ENCODE data around the gene KANSL1L.
A peak's percentile ranks its signal among the peaks of the same experiment; 100 is the strongest.
"Not testable (repeated sequence)": the region's sequence is repeated elsewhere in the genome, so short reads cannot be mapped to it uniquely, and the experiment has no call there.

KANSL1L gene, protein sequence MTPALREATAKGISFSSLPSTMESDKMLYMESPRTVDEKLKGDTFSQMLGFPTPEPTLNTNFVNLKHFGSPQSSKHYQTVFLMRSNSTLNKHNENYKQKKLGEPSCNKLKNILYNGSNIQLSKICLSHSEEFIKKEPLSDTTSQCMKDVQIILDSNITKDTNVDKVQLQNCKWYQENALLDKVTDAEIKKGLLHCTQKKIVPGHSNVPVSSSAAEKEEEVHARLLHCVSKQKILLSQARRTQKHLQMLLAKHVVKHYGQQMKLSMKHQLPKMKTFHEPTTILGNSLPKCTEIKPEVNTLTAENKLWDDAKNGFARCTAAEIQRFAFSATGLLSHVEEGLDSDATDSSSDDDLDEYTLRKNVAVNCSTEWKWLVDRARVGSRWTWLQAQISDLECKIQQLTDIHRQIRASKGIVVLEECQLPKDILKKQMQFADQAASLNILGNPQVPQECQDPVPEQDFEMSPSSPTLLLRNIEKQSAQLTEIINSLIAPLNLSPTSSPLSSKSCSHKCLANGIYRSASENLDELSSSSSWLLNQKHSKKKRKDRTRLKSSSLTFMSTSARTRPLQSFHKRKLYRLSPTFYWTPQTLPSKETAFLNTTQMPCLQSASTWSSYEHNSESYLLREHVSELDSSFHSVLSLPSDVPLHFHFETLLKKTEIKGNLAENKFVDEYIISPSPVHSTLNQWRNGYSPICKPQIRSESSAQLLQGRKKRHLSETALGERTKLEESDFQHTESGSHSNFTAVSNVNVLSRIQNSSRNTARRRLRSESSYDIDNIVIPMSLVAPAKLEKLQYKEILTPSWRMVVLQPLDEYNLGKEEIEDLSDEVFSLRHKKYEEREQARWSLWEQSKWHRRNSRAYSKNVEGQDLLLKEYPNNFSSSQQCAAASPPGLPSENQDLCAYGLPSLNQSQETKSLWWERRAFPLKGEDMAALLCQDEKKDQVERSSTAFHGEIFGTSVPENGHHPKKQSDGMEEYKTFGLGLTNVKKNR

DNA sequence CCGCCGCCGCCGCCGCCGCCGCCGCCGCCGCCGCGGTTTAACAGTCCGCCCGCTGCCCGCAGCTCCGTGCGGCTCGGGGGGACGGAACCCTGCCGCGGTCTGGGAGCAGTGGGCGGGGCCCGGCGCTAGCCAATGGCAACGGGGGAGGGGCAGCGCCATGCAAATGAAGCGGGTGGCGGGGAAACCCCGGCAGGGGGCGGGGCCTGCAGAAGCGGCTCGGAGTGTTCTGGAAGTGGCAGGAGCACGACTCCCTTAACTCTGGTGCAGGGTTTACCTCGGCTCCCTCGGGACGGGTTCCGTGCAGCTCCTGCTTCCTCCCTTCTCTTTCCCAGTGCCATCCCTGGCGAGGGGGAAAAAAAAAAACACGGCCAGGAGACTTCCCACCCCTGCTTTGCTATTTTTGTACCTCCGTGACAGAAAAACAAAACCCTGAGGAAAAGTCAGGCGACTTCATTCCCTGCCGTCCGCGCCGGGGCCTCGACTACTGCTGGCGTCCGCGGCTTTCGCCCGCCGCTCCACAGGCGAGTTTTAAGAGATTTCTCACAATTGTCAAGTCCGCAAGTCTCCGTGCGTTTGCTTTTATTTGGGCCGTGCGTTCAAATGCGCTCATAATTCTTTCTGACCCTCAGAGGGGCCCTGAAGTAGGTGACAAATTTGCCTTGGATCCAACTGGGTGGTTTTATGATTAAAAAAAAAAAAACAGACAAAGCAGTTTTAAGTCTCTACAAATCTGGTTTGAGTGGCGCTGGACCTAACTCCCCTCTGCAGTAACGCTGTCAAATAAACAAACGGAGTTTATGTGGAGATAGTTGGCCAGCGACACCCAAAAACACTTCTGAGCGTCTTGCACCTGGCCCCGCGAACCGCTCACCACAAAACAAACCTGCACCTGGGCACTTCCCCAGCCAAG, at the start of gene KANSL1L:
Gene KANSL1L, minus strand, starts transcription at position 101 of the 910 bp plus-strand sequence. CDS start 16,827 bp downstream, outside the sequence.
- DNase-seq: peak; percentile 63 to 99 (median 96)

DNA sequence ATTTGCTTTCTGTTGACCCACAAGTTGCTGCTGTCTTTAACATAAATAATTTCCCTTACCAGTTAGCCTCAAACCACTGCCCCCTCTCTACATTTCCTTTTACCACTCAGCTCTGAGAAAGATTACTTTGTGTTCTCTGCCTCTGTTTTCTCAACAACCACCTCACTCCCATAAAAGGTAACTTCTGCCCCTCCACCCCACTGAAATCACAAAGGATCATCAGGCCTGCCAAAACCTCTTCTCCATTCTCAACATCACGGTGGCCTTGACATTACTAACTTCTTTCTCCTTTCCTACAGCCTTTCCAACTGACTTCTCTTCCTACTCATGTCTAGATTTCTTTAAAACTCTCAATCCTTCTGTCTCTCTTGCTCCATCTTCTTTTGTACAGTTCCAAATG, 43.9 kb upstream of the KANSL1L start:
- DNase-seq: no peak

DNA sequence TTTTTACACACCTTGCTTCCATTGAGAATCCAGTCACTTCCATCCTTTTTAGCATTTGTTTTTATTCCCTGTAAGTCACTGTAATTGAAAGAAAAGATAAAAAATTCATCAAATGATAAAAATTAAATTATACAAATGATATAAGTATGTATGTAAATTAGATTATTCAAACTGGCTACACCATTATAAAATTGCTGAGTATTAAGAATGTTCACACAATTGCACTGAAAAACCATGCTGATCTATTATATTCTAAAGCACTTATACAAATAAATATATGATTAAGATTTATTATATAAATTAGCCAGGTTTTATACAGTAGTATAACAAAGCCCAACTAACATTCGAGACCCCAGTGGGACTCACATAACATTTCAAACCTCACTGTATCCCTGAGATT, 39.0 kb upstream of the KANSL1L start:
- no peak for DNase-seq

DNA sequence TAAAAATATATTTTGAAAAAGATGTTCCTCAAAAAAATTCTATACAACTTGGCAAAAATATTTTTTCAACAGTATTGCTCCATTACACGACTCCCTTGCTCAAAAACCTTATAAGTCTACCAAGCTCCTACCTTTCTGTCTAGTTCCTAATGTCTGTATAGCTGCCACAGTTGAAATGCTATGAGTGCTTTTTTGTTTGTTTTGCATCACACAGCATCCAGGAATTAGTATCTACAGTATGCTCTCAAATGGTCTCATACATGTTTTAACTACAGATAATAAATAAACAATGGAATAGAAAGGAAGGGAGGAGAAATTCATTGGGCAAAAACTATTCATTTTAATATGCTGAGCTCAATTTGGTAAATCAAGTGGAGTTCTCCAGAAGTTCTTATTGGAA, 36.7 kb upstream of the KANSL1L start:
- DNase-seq: no peak

DNA sequence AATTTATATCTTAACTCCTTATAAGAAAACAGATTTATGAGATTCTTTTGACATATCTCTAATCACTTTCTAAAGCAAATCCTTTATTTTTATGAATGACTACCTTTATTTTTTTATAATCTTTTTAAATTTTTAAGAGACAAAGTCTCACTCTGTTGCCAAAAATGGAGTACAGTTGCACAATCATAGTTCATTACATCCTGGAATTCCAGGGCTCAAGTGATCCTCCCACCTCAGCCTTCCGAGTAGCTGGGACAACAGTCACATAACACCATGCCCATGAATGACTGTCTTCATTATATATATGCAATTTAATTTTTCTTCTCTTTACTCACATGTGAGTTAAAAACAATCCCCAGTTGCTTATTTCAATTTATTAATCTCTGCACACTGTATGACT, 32.3 kb upstream of the KANSL1L start:
- DNase-seq: no peak

DNA sequence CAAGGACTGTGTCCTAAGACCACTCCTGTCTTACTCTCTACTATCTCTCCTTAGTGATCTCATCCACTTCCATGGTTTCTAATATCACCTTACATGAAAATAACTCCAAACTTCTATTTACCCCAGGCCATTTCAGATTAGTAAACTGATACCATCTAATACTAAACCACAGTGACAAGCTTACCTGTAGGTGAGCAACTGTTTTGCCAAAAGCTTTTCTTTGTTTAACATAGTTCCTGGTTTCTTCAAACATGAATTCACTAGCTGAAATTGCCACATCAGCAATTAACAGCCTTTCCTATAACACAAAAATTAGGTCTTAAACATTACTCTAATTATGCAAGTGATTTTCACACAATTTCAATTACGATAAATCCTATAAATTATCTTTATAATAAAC, 31.9 kb upstream of the KANSL1L start:
- DNase-seq: no peak

DNA sequence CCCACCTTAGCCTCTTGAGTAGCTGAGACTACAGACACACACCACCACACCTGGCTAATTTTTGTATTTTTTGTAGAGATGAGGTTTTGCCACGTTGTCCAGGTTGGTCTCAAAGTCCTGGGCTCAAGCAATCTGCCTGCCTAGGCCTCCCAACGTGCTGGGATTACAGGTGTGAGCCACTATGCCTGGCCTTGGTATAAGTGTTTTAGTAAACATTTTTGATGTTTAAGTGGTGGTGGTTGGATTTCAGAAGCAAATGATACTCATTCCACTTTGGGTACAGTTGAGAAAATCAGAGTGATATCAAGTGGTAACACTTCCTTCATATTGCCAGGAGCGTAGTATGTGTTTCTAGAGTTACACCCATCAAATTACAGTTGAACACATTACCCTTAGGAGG, 28.6 kb upstream of the KANSL1L start:
- DNase-seq: no peak

DNA sequence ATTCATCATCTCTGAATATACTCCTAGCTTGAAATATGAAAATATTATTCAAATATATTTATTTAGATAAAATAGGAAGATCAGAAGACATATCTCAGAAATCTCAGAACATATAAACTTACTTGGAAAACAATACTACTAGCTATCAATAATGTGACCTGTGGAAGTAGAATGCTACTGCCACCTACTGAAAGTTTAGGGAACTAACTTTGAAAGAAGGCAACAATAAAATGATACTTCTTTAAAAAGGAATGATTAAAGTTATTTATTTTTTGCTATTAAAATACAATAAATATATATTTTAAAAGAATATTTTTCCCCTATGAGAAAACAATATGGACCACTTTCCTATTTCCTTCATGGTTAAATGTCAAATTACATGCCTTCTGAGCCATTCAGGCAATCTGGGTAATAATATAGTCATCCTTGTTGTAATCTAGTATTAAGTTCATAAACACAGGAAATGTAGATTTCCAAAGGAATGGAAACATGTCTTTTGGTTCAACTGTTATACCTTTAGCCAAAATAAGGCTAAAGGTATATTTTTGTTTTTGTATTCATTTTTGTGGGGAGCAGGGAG, 28.1 kb upstream of the KANSL1L start:
- DNase-seq: peak in 1 of 56 donors; percentile 14

DNA sequence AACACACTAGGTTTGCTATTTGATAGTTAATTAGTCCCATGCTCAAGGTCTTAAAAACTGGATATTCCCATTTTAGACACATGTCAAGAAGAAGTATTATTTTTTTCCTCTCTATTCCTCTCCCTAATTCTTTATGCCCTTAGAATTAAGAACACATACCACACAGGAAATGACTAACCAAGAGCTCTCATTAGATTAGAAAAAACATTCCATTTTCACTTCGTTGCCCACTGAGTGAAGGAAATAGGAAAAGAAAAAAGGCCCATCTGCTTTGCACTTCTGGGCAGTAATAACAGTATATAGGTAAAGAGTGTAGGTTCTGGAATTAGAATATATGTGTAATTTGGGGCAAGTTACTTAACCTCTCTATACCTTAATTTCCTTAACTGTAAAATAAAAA, 27.1 kb upstream of the KANSL1L start:
- DNase-seq: no peak

DNA sequence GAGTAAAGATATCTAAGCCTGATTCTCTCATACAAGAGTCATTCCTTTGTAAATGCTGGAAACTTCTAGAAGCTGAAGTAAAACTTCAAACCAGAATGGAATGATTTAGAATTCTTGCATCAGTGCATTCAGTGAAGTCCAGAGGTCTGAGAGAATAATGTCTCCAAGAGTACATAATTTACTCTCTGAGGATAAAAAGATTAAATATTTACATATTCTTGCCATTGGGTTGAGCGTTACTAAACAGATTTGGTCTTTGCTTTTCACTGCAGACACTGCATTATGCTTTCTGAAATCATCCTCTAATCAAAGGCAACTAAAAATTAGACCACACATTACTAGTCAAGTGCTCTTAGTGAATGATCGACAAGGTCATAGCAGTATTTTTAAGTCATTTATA, 26.5 kb upstream of the KANSL1L start:
- no peak for DNase-seq

DNA sequence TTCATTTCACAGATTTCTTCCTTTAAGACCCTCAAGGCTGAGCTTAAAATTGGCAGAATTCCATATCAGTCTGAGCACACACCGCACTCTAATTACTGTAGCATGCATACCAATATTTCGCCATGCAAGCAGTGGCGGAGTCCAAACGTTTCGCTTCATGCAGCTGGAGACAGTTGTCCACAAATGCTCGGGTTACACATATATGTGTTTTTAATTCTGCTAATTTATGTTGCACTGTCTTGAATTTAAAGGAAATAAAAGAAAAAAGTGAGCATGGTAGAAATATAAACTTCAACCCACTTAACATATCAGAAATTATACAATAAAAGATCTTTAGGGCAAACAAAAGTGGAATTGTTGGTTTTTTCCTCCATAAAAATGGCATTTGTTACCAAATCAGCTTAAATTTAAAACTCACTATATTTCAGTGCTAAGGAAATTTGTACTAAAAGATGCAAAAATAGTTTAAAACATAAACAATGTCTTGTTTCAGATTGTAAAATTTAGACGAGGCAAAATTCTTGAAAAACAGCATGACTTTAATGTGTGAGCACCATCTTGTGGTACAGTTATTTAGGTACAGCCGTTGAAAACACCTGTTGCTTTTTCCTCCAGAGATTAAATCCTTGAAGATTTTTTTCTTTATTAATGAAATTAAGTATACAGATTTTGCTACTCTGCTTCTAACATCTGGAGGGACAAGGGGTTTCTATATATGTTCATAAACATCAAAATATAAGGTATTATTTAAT, 24.1 kb upstream of the KANSL1L start:
- peak in 3 of 56 donors; percentile 1 to 25 (median 3) for DNase-seq

DNA sequence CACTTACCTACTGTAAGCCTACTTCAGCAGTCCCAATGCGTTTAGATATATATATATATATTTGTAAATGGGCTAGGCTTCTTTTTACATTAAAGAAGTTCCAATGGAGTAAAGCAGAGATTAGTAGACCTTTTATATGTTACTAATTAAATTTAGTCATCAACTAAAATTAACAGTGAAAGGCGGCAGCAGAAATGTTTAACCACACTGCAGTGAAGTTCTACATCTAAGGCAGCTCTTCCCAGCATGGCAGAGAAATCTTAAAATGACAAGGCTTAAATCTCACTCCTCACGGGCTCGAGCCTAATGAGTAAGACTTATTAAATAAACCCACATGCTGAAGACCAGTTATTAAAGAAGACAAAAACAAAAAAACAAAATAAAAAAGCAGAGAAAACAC, 19.1 kb upstream of the KANSL1L start:
- no peak for DNase-seq

DNA sequence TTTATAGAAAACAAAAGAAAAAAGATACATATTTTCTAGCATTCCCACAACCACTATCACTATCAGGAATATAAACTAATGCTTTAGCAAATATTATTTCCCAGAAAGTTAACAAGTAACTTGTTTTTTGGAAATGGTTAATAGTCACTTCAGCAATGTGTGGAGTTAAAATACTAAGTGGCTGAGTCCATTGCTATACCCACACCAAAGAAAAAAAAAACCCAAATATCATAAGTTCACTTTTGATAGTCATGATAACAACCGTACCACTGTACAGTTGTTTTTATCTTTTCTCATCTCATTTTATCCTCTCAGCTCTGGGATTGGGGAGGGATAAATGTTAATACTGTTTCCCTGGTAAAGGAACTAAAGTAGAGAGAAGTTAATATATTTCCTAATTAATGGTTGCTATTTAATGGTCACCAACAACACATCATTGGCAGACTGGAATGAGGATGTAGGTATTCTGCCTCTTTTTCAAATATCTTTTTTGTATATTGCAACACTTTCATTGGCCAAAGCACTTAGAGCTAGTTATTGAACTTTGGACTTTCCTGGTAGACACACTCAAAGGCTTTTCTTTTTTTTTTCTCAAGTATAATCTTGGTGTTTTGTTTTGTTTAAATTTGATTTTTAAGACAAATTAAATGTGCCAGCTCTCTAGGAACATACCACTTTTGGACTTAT, 18.4 kb upstream of the KANSL1L start:
- DNase-seq: no peak

DNA sequence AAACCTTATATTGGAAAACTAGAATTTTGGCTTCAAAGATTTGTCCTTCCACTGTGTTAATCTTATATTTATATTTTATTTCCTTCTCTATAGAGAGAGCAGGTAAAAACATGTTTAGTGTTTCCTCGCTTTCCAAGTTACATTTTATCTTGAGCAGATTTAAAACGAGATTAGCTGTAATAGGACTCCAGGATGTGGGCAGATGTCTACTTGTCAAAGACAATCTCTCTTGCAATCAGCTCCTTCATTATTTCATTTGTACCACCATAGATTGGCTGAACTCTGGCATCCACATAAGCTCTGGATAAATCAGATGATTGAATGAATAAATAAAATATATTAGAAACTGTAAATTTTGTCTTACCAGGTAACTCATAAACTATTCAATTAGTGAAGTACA, 17.5 kb upstream of the KANSL1L start:
- DNase-seq: no peak

DNA sequence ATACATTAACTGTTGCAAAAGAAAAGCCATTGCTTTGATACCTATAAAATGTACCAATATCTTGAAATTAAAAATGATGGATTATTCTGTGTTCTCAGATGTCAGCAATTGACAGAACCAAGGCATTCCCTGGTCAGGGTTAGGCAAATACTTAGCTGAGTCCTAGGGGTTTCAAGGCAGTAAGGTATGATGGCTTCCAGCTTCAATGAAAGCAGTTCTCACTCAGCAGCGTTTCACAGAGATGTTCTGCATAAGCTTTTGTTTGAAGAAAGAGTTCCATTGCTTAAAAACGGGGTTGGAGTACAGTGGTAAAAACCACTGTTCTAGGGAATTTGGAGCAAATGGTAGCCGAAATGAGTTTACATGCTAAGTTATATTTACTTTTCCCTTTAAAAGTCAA, 17.0 kb upstream of the KANSL1L start:
- no peak for DNase-seq

DNA sequence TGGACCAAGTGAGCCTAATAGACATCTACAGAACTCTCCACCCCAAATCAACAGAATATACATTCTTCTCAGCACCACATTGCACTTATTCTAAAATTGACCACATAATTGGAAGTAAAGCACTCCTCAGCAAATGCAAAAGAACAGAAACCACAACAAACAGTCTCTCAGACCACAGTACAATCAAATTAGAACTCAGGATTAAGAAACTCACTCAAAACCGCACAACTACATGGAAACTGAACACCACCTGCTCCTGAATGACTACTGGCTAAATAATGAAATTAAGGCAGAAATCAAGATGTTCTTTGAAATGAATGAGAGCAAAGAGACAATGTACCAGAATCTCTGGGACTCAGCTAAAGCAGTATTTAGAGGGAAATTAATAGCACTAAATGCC, 12.7 kb upstream of the KANSL1L start:
- DNase-seq: not testable (repeated sequence)

DNA sequence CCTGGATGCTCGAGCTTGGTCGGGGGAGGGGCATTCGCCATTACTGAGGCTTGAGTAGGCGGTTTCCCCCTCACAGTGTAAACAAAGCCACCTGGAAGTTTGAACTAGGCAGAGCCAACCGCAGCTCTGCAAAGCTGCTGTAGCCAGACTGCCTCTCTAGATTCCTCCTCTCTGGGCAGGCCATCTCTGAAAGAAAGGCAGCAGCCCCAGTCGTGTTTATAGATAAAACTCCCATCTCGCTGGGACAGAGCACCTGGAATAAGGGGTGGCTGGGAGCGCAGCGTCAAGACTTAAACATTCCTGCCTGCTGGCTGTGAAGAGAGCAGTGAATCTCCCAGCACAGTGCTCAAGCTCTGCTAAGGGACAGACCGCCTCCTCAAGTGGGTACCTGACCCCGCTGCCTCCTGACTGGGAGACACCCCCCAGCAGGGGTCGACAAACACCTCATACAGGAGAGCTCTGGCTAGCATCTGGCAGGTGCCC, 10.4 kb upstream of the KANSL1L start:
- not testable (repeated sequence) for DNase-seq

DNA sequence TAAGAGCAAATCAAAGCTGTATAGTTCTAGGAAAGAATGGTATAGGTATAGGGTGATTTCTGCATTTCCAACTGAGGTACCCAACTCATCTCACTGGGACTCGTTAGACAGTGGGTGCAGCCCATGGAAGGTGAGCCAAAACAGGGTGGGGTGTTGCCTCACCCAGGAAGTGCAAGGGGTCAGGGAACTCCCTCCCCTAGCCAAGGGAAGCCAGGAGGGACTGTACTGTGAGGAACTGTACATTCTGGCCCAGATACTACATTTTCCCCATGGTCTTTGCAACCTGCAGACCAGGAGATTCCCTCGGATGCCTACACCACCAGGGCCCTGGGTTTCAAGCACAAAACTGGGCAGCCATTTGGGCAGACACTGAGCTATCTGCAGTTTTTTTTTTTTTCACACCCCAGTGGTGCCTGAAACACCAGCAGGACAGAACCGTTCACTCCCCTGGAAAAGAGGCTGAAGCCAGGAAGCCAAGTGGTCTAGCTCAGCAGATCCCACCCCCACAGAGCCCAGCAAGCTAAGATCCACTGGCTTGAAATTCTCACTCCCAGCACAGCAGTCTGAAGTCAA, 9.9 kb upstream of the KANSL1L start:
- not testable (repeated sequence) for DNase-seq

DNA sequence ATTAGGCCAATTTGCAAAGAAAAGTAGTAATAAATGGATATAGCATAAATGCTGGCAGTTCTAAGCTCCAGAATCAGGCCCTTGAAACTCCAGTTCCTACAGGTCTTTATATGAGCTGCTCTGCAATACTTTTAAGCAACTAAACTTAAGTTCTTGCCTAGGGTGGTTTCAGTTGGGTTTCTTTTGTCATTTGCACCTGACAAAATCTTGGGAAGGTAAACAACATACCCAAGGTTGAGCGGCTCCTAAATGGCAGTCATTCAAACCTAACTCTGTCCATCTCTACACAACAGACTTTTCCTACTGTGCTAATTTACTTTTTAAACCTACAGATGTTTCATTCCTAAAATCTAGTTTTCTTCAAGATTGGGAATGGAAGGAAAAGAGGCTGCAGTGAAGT, 9.3 kb upstream of the KANSL1L start:
- no peak for DNase-seq

All from amygdala (tissue), 56 donors.